Measurements from ENCODE around the gene CAMKK1.
"Not testable (repeated sequence)": the region's sequence is repeated elsewhere in the genome, so short reads cannot be mapped to it uniquely, and the experiment has no call there.

CAMKK1 gene

GRCh38 chr17:3879591-3880417 lies 13.0 kb downstream of the CAMKK1 start:
- no peak for DNase-seq (ENCODE audit: low spot score)

- no peak for DNase-seq (ENCODE audit: low spot score)
Observed at GRCh38 chr17:3879186-3879585, 13.7 kb downstream of the CAMKK1 start.

GRCh38 chr17:3877220-3877619 lies 15.6 kb downstream of the CAMKK1 start:
- DNase-seq (ENCODE audit: low spot score), result no peak

- DNase-seq (ENCODE audit: low spot score), result no peak
Observed at GRCh38 chr17:3875317-3875716, 17.5 kb downstream of the CAMKK1 start.

GRCh38 chr17:3873862-3874261 lies 19.0 kb downstream of the CAMKK1 start:
- DNase-seq (ENCODE audit: low spot score), result no peak

GRCh38 chr17:3870871-3871306 lies 22.0 kb downstream of the CAMKK1 start:
- DNase-seq (ENCODE audit: low spot score), result no peak

GRCh38 chr17:3867606-3868005 lies 25.2 kb downstream of the CAMKK1 start:
- no peak for DNase-seq (ENCODE audit: low spot score)

GRCh38 chr17:3867106-3867505 lies 25.7 kb downstream of the CAMKK1 start:
- no peak for DNase-seq (ENCODE audit: low spot score)

- DNase-seq (ENCODE audit: low spot score), result peak; percentile 58
Observed at GRCh38 chr17:3866276-3866675, 26.6 kb downstream of the CAMKK1 start.

- peak; percentile 40 for DNase-seq (ENCODE audit: low spot score)
Observed at GRCh38 chr17:3865176-3865575, 27.7 kb downstream of the CAMKK1 start.

GRCh38 chr17:3864534-3864933 lies 28.3 kb downstream of the CAMKK1 start:
- DNase-seq (ENCODE audit: low spot score), result no peak

- no peak for DNase-seq (ENCODE audit: low spot score)
Observed at GRCh38 chr17:3861761-3862681, 30.8 kb downstream of the CAMKK1 start.

- no peak for DNase-seq (ENCODE audit: low spot score)
Observed at GRCh38 chr17:3860939-3861700, 31.7 kb downstream of the CAMKK1 start.

GRCh38 chr17:3859940-3860339 lies 32.9 kb downstream of the CAMKK1 start:
- no peak for DNase-seq (ENCODE audit: low spot score)

- DNase-seq (ENCODE audit: low spot score), result no peak
Observed at GRCh38 chr17:3857261-3858105, 35.4 kb downstream of the CAMKK1 start.

- not testable (repeated sequence) for DNase-seq (ENCODE audit: low spot score)
Observed at GRCh38 chr17:3854204-3854603, 38.6 kb downstream of the CAMKK1 start.

- no peak for DNase-seq (ENCODE audit: low spot score)
Observed at GRCh38 chr17:3852561-3852960, 40.3 kb downstream of the CAMKK1 start.

- no peak for DNase-seq (ENCODE audit: low spot score)
Observed at GRCh38 chr17:3851461-3852100, 41.3 kb downstream of the CAMKK1 start.

GRCh38 chr17:3848229-3848835 lies 44.5 kb downstream of the CAMKK1 start:
- no peak for DNase-seq (ENCODE audit: low spot score)

- DNase-seq (ENCODE audit: low spot score), result no peak
Observed at GRCh38 chr17:3847165-3847670, 45.6 kb downstream of the CAMKK1 start.

All from Ammon's horn (tissue), 1 donor.